OCI-LY7 (cell line): ENCODE measurements around the gene TRPM7. TPM values are rescaled to one million over a fixed set of nuclear protein-coding genes. Genes with fewer than 3 reads are reported as not detected.

Experiments
- small RNA-seq: library from RNA; depleted of rRNA; stranded (forward); fragments of <200 nt; gene quantifications from one replicate; pipeline ENCODE3, GENCODE V24; 2014
- total RNA-seq, 2 experiments: library from RNA; depleted of rRNA in 1 of 2; stranded (reverse); fragments of >200 nt in 1 of 2; shearing (Covaris generic) in 1 of 2; gene quantifications; 2 replicates each; pipeline ENCODE4 v1.2.3, GENCODE V29; 2014 to 2022

The TRPM7 gene
- total RNA-seq, 2 experiments from 2014 or later = 50.0 to 64.0 TPM

Small RNA genes within 50 kb of the gene (small RNA-seq; reads per million reads assigned to genes)
- gene RN7SL354P = not detected

Other genes starting within 250 kb of the TRPM7 start
- not detected in 2 replicates for gene USP50, start 140.1 kb downstream of the TRPM7 start, total RNA-seq (2014; rRNA removed; shearing (Covaris generic))
- not detected in 2 replicates for gene USP50, start 140.1 kb downstream of the TRPM7 start, total RNA-seq (2022)
- 15.0 and 24.6 TPM in 2 replicates for gene SPPL2A, start 78.9 kb upstream of the TRPM7 start, total RNA-seq (2014; rRNA removed; shearing (Covaris generic))
- gene SPPL2A, start 78.9 kb upstream of the TRPM7 start, total RNA-seq (2022) = 41.6 and 49.7 TPM in 2 replicates
- 5.4 and 7.6 TPM in 2 replicates for gene AP4E1, start 221.9 kb upstream of the TRPM7 start, total RNA-seq (2014; rRNA removed; shearing (Covaris generic))
- gene AP4E1, start 221.9 kb upstream of the TRPM7 start, total RNA-seq (2022) = 14.8 and 16.4 TPM in 2 replicates